Measurements from ENCODE around the gene CHD2.

Gene CHD2

DNA sequence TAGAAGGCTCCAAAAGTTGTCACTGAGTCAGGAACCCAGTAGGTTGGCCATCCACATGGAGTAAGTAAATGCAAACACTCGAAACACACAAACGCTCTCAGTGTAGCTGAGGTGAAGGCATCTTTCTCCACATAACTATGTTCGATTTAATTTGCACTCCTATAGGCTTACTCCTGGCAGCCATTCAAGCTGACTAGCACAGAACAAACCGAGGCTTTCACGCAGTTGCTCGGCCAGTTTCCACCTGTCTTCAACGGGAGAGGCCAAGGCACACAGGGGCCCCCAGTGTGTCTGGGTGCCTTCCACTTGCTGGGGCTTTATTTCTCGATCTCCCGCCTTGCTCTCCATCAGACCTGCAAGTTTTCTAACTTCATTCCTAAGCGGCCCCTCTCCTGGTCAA is 170.0 kb downstream of the CHD2 start:
- ATAC-seq (ENCODE audit: insufficient read depth, low read depth), result no peak
- no peak overlapping the region for H3K4me3 ChIP-seq (ENCODE audit: low read depth in 1 of 2, low read length in 2 of 2)
- H4K20me1 ChIP-seq (ENCODE audit: insufficient read depth, low read length), result no peaks in the 10 kb centered on the region; the same call in 1 of the 2 replicates
- no peak overlapping the region for H2AFZ ChIP-seq (ENCODE audit: low read depth, low read length)
- peaks cover 50% of the 10 kb centered on the region for H3K79me2 ChIP-seq (ENCODE audit: insufficient read depth, low read length)
- H3K9me3 ChIP-seq (ENCODE audit: insufficient read depth, low read length, severe bottlenecking), result no peaks in the 10 kb centered on the region
- H3K27ac ChIP-seq (ENCODE audit: low read length), result no peak overlapping the region
- peaks cover 9% of the 10 kb centered on the region; the same call in 1 of the 2 replicates for H3K36me3 ChIP-seq (ENCODE audit: insufficient read depth, low read length)
- H3K9ac ChIP-seq (ENCODE audit: low read depth, low read length), result no peak overlapping the region
- H3K27me3 ChIP-seq (ENCODE audit: insufficient read depth, low read length, poor library complexity), result no peaks in the 10 kb centered on the region
- DNase-seq, result no peak
- no peaks in the 10 kb centered on the region for H3K4me1 ChIP-seq (ENCODE audit: insufficient read depth, low read length)
- TF ChIP-seq, protein P1, sequence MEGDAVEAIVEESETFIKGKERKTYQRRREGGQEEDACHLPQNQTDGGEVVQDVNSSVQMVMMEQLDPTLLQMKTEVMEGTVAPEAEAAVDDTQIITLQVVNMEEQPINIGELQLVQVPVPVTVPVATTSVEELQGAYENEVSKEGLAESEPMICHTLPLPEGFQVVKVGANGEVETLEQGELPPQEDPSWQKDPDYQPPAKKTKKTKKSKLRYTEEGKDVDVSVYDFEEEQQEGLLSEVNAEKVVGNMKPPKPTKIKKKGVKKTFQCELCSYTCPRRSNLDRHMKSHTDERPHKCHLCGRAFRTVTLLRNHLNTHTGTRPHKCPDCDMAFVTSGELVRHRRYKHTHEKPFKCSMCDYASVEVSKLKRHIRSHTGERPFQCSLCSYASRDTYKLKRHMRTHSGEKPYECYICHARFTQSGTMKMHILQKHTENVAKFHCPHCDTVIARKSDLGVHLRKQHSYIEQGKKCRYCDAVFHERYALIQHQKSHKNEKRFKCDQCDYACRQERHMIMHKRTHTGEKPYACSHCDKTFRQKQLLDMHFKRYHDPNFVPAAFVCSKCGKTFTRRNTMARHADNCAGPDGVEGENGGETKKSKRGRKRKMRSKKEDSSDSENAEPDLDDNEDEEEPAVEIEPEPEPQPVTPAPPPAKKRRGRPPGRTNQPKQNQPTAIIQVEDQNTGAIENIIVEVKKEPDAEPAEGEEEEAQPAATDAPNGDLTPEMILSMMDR (IDR thresholded peaks at IDR 0.05; ENCODE audit: borderline replicate concordance, extremely low read depth, low read length, poor library complexity, severe bottlenecking), result no peak
- TF ChIP-seq EZH2 (IDR thresholded peaks at IDR 0.05; ENCODE audit: borderline replicate concordance, low read depth, low read length, severe bottlenecking), result no peak
- H3K4me2 ChIP-seq (ENCODE audit: insufficient read depth, low read length), result no peak overlapping the region

DNA sequence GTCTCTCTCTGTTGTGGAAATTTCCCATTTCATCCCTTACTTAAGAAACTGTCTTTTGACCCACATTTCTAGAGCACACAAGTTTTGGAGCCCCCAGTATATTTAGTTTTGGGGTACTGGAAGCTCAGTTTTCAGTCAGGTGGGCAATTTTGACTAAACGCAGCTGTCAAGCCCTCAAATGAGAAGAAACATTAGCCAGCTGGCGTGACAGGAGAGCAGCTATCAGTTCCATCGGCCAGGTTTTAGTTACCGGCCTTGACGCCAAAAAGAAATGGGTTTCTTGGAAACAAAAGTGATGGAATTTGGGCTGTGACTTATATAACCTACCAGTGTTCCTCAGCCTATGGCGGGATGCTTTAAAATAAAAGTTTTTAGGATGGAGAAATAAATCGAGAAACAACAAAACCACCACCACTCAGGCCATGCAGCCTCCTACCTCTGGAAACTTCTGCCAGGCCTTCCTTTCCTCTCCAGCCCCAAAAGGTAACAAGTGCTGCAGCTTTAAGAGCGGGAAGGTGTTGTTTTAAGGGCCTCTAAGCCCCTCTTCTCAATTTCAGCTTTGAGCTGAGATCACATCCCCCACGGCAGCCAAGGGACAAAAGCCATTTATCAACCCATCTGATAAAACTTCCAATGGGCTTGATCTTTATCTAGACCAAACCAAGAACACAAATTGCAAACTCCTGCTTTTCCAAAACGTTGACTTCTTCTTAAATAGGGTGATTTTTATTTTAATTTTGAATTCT is 170.6 kb downstream of the CHD2 start:
- Histone ChIP-seq H3K4me1 (ENCODE audit: insufficient read depth, low read length) (no peaks in the 10 kb centered on the region), H3K9ac (ENCODE audit: low read depth, low read length) (no peak overlapping the region)
- TF ChIP-seq, protein P1 (IDR thresholded peaks at IDR 0.05; ENCODE audit: borderline replicate concordance, extremely low read depth, low read length, poor library complexity, severe bottlenecking), result no peak
- no peak for TF ChIP-seq EZH2 (IDR thresholded peaks at IDR 0.05; ENCODE audit: borderline replicate concordance, low read depth, low read length, severe bottlenecking)

DNA sequence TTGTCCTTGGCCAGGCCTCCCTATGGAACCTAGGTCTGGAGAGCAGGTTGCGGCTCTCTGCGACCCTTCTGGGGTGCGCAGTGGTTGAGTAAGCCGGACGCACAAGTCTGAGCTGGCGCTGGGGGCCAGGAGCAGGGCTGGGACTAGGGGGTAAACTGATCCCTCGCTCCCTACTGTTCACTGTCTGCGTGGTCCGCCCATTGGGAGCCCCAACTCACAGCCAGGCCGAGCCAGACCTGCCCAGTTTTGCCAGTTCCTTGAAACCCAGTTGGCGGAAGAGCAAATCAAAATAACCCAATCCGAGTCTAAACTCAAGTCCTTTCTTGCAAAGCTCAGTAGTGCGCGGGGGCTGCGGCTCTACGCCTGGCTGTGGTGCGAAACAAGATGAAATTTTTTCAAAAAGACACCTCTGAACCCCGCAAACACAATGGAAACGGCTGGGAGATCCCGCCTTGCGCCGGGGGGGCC is 171.4 kb downstream of the CHD2 start:
- Histone ChIP-seq H3K4me2 (ENCODE audit: insufficient read depth, low read length) (no peak overlapping the region), H3K36me3 (ENCODE audit: insufficient read depth, low read length) (peaks cover 2% of the 10 kb centered on the region; the same call in 1 of the 2 replicates), H3K4me1 (ENCODE audit: insufficient read depth, low read length) (no peaks in the 10 kb centered on the region), H3K27me3 (ENCODE audit: insufficient read depth, low read length, poor library complexity) (no peaks in the 10 kb centered on the region), H4K20me1 (ENCODE audit: insufficient read depth, low read length) (no peaks in the 10 kb centered on the region; the same call in 1 of the 2 replicates), H3K79me2 (ENCODE audit: insufficient read depth, low read length) (peaks cover 63% of the 10 kb centered on the region), H2AFZ (ENCODE audit: low read depth, low read length) (no peak overlapping the region), H3K9me3 (ENCODE audit: insufficient read depth, low read length, severe bottlenecking) (no peaks in the 10 kb centered on the region), H3K4me3 (ENCODE audit: low read depth in 1 of 2, low read length in 2 of 2) (no peak overlapping the region), H3K27ac (ENCODE audit: low read length) (no peak overlapping the region), H3K9ac (ENCODE audit: low read depth, low read length) (no peak overlapping the region)
- no peak for DNase-seq
- no peak for ATAC-seq (ENCODE audit: insufficient read depth, low read depth)
- TF ChIP-seq EZH2 (IDR thresholded peaks at IDR 0.05; ENCODE audit: borderline replicate concordance, low read depth, low read length, severe bottlenecking), result no peak
- TF ChIP-seq, protein P1 (IDR thresholded peaks at IDR 0.05; ENCODE audit: borderline replicate concordance, extremely low read depth, low read length, poor library complexity, severe bottlenecking), result no peak

More for the DNA sequence above, 170.6 kb downstream of the CHD2 start:
- H3K36me3 ChIP-seq (ENCODE audit: insufficient read depth, low read length), result peaks cover 7% of the 10 kb centered on the region; the same call in 1 of the 2 replicates
- H4K20me1 ChIP-seq (ENCODE audit: insufficient read depth, low read length), result no peaks in the 10 kb centered on the region; the same call in 1 of the 2 replicates
- H3K27ac ChIP-seq (ENCODE audit: low read length), result no peak overlapping the region
- H2AFZ ChIP-seq (ENCODE audit: low read depth, low read length), result no peak overlapping the region
- no peak overlapping the region for H3K4me2 ChIP-seq (ENCODE audit: insufficient read depth, low read length)
- DNase-seq, result no peak
- no peak for ATAC-seq (ENCODE audit: insufficient read depth, low read depth)
- no peaks in the 10 kb centered on the region for H3K9me3 ChIP-seq (ENCODE audit: insufficient read depth, low read length, severe bottlenecking)
- no peak overlapping the region for H3K4me3 ChIP-seq (ENCODE audit: low read depth in 1 of 2, low read length in 2 of 2)
- no peaks in the 10 kb centered on the region for H3K27me3 ChIP-seq (ENCODE audit: insufficient read depth, low read length, poor library complexity)
- H3K79me2 ChIP-seq (ENCODE audit: insufficient read depth, low read length), result peaks cover 56% of the 10 kb centered on the region
